Esophagus squamous epithelium (tissue), 5 donors: Measurements from ENCODE around the gene ORAI1. TPM values are rescaled to one million over a fixed set of nuclear protein-coding genes. Genes with fewer than 3 reads are reported as not detected.

ENCODE experiments used
- DNase-seq: peaks from one replicate; lab custom pipeline; 2025; lab: John Stamatoyannopoulos, UW
- H3K27ac ChIP-seq, 4 donors: fragments of 200-600 bp; sonication (generic); one replicate each; pipeline ENCODE4 v1.5.1; 2016 to 2019; ENCODE audit warnings: mild to moderate bottlenecking in 1 of 4
- H3K27me3 ChIP-seq, 4 donors: fragments of 200-600 bp; sonication (generic); 1 replicate in 3 of 4; 2 replicates in 1 of 4; pipeline versions ENCODE4 v1.5.1 to v1.6.0; 2017 to 2021; ENCODE audit warnings: antibody characterized with exemption in 1 of 4
- H3K36me3 ChIP-seq, 3 donors: fragments of 200-600 bp; sonication (generic); one replicate each; pipeline ENCODE4 v1.5.1; 2016 to 2019
- H3K4me1 ChIP-seq, 3 donors: fragments of 200-600 bp; sonication (generic); one replicate each; pipeline ENCODE4 v1.5.1; 2017 to 2019
- H3K4me3 ChIP-seq, 4 donors: fragments of 200-600 bp; sonication (generic); 1 replicate in 3 of 4; 2 replicates in 1 of 4; pipeline ENCODE4 v1.5.1; 2016 to 2019; ENCODE audit warnings: mild to moderate bottlenecking in 2 of 4, moderate library complexity in 1 of 4
- H3K9me3 ChIP-seq, 3 donors: fragments of 200-600 bp; sonication (generic); one replicate each; pipeline ENCODE4 v1.5.1; 2016 to 2019
- POLR2A ChIP-seq, 4 donors: fragments of 450-650 bp; IDR thresholded peaks; one replicate each; pipeline ENCODE4 v1.6.1; 2017; ENCODE audit warnings: antibody characterized with exemption in 4 of 4, mild to moderate bottlenecking in 4 of 4, moderate library complexity in 3 of 4
- WGBS, 2 donors: methylation state at CpG; one replicate each; pipeline ENCODE4 v1.1.5; 2018; 5-methylcytosine and 5-hydroxymethylcytosine counted together
- intact Hi-C: fragments of 100-400 bp; cut with DNase I; formaldehyde crosslinking; loops from one replicate; pipeline ENCODE4 v1.15.0; 2022
- total RNA-seq, 4 donors: library from RNA; depleted of rRNA; stranded (reverse); fragments of >200 nt; gene quantifications; one replicate each; pipeline ENCODE4 v1.1.0, GENCODE V29; 2016
- TF ChIP-seq, protein P1 (sequence below), 6 experiments: fragments of 450-650 bp in 4 of 6; fragments of 200-600 bp in 2 of 6; sonication (generic) in 2 of 6; IDR thresholded peaks; one replicate each; pipeline ENCODE4 v1.5.1; 2016 to 2019; ENCODE audit warnings: antibody characterized with exemption in 6 of 6, mild to moderate bottlenecking in 4 of 6, moderate library complexity in 4 of 6
- donor health status: DM: yes; HTN: yes; CAD: no.

The ORAI1 gene
- total RNA-seq, 4 donors from 2014 or later: 4.4 to 7.9 (median 7.0) TPM

DNA sequence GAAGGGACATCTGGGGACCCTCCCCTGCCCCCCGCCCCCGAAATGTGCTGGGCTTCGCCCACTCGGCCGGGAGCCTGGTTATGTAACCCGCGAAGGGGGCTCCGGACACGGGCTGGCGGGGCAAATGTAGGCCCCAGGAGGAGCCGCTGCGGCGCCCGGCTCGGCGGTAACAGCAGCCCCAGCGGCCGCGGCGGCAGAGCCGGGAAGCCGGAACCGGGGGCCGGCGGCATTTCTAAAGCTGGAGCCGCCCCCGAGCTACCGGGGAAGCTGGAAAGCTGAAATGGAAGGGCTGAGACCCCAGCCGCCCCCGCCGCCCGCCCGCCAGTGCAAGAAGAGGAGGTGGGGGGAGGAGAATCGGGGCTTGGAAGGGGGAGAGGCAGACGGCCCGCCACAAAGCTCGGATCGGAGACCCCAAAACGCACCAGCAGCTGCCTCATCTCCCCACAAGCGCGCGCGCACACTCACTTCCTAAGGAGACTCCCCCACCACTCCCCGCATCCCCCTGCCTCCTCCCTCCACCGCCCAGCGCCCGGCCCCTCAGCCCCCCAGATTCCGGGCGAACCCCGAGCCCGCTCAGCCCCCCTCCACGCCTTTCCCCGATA lies 47.0 kb upstream of the ORAI1 start:
- Histone ChIP-seq H3K36me3 (peaks cover 0 to 11% (median 0%) of the 10 kb centered on the region in 3 donors), H3K4me1 (peaks cover 50 to 77% (median 51%) of the 10 kb centered on the region in 3 donors), H3K27me3 (no peaks in the 10 kb centered on the region), H3K27ac (peak overlapping the region; percentile 84 to 92 (median 88)), H3K4me3 (peak overlapping the region; percentile 61 to 80 (median 74)), H3K9me3 (no peaks in the 10 kb centered on the region)
- DNase-seq: no peak
- WGBS, 2 donors: 0% methylated on average over 3 to 4 of the region's 53 CpGs
- TF ChIP-seq, protein P1, sequence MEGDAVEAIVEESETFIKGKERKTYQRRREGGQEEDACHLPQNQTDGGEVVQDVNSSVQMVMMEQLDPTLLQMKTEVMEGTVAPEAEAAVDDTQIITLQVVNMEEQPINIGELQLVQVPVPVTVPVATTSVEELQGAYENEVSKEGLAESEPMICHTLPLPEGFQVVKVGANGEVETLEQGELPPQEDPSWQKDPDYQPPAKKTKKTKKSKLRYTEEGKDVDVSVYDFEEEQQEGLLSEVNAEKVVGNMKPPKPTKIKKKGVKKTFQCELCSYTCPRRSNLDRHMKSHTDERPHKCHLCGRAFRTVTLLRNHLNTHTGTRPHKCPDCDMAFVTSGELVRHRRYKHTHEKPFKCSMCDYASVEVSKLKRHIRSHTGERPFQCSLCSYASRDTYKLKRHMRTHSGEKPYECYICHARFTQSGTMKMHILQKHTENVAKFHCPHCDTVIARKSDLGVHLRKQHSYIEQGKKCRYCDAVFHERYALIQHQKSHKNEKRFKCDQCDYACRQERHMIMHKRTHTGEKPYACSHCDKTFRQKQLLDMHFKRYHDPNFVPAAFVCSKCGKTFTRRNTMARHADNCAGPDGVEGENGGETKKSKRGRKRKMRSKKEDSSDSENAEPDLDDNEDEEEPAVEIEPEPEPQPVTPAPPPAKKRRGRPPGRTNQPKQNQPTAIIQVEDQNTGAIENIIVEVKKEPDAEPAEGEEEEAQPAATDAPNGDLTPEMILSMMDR (IDR thresholded peaks at IDR 0.05): no peak
- TF ChIP-seq POLR2A (IDR thresholded peaks at IDR 0.05): no peak
- intact Hi-C loops: no loop called here

DNA sequence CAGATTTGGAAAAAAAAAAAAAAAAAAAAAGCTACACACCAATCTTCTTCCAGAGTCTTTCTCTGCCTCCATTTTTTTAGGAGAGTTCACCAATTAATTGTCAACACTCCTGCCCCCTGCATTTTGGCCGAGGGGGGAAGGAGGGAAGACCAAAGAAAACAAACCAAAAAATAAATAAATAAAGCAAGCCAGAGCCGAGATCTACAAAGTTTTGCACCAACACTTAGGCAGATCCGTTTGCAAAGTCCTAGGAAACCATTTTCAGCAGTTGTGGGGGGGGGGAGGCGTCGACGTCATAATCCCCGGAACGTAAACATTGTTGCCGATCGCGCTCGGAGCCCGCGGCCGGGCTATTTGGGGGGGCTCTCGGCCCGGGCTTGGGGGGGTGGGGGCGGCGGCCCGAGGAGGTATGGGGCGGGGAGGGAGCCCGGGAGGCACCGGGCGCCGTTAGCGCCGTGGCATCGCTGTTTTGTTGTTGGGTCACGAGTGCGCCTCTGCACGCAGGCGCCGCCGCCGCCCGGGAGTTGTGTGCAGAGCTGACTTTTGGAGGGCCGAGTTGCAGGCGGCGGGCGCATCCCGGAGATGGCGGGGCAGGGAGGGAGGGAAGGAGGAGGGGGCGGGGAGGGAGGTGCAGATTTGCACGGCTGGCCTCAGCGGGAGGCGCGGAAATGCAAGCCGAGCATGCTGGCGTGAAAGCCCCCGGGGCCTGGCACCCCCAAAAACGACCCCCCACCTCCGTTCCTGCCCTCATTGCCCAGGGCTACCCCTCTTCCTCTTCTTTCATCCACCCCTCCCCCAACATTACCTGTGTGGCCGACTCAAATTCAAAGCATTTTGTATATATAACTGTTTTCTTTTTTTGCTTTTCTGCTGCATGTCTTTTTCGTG lies 46.1 kb upstream of the ORAI1 start:
- Histone ChIP-seq H3K4me3 (peak overlapping the region; percentile 61 to 80 (median 74)), H3K27ac (peak overlapping the region; percentile 84 to 92 (median 92)), H3K9me3 (no peaks in the 10 kb centered on the region), H3K4me1 (peaks cover 49 to 71% (median 50%) of the 10 kb centered on the region in 3 donors), H3K27me3 (no peaks in the 10 kb centered on the region), H3K36me3 (peaks cover 0 to 2% (median 0%) of the 10 kb centered on the region in 3 donors)
- 0% methylated on average over 19 to 20 of the region's 54 CpGs for WGBS, 2 donors
- TF ChIP-seq POLR2A (IDR thresholded peaks at IDR 0.05): no peak
- TF ChIP-seq, protein P1 (IDR thresholded peaks at IDR 0.05): no peak
- intact Hi-C loops: no loop called here
- DNase-seq: peak; percentile 20

DNA sequence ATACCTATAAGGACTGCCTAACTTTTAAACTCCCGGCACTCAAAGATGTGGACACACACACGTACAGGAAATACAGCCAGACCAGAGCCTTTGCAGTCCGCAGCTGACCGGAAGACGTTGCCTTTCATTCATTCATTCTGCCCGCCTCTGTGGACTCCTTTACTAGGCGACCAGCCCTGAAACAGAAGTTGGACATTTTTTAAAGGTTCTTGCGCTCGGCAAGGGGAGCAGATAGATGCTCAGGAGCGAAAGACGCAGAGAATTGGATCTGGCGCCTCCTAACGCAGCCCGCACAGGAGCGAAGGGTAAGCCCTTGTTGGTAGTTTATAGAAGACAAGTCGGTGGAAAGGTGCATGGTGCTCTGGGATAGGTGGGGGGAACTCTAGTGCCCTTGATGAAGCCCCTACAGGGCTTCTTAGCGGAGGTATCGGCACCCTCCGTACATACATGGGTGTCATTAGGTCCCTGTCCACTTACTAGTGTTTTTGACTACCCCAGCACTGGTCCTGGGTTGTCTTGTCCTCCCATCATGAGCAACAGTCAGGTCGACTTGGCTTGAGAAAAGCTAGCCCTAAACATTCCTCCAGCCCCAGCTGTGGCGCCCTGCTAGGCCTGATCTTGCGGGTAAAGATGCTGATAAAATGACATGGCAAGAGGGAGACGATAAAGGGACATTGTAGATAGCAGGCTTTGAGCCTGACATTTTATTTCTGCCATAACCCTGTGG lies 45.2 kb upstream of the ORAI1 start, which contains the start of gene KDM2B:
Gene KDM2B, minus strand, starts transcription at position 65 of the 727 bp plus-strand sequence. CDS start 112 bp downstream, outside the sequence.
- DNase-seq: no peak
- intact Hi-C loops: no loop called here
- Histone ChIP-seq H3K27ac (peak within 1 kb of the TSS; percentile 84 to 92 (median 92)), H3K36me3 (no peaks in the 10 kb centered on the region), H3K4me3 (peak within 1 kb of the TSS; percentile 61 to 80 (median 74)), H3K27me3 (no peaks in the 10 kb centered on the region), H3K4me1 (peaks cover 42 to 62% (median 43%) of the 10 kb centered on the region in 3 donors), H3K9me3 (no peaks in the 10 kb centered on the region)
- TF ChIP-seq, protein P1 (IDR thresholded peaks at IDR 0.05): no peak
- TF ChIP-seq POLR2A (IDR thresholded peaks at IDR 0.05): no peak
- 38 to 55% methylated on average over 21 of the region's 23 CpGs for WGBS, 2 donors

DNA sequence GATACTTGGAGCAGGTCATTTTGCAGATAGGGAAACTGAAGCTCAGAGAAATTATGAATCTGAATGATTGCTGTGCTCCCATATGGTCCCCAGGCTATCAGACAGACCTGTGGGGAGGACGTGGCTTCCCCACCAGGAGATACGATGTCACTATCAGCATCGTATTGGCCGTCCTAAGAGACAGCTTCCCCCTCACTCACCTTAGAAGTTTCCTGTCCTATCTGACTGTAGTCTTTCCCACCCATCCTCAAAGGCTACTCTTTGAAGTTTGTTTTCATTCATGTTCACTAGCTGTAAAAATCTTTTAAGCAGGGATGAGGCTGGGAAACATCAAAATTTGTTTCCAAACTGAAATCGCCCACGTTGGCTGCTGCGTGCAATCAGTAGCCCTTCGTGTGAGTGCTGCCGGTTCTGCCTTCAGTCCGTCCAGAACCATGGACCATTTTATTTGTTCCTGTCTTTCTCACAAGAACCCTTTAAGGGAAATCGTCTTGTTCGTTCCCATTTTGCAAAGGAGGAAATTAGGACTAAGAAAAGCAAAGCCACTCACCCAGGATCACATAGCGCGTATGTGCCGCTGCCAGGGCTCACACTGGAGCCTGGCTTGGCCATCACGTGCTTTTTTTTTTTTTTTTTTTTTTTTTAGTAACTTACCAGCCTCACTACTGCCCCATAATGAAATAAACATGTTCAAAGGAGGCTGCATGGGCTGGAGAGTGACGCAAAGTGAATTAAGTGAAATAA lies 44.5 kb upstream of the ORAI1 start:
- H3K27me3 ChIP-seq: no peaks in the 10 kb centered on the region
- TF ChIP-seq POLR2A (IDR thresholded peaks at IDR 0.05): no peak
- TF ChIP-seq, protein P1 (IDR thresholded peaks at IDR 0.05): no peak
- intact Hi-C loops: no loop called here
- H3K36me3 ChIP-seq: no peaks in the 10 kb centered on the region
- DNase-seq: no peak
- H3K9me3 ChIP-seq: no peaks in the 10 kb centered on the region
- peak overlapping the region in 2 of 4 donors; percentile 76 to 80 for H3K4me3 ChIP-seq
- peaks cover 35 to 54% (median 36%) of the 10 kb centered on the region in 3 donors for H3K4me1 ChIP-seq
- 41 to 56% methylated on average over 17 of the region's 17 CpGs for WGBS, 2 donors
- peak overlapping the region; percentile 84 to 92 (median 92) for H3K27ac ChIP-seq
